Esophagus muscularis mucosa (tissue), 4 donors: Measurements from ENCODE around the gene TNS1. TPM values are rescaled to one million over a fixed set of nuclear protein-coding genes. Genes with fewer than 3 reads are reported as not detected.

Experiments
- DNase-seq: peaks from one replicate; pipeline ENCODE4 v3.0.0-alpha.2; 2017; ENCODE audit errors: extremely low spot score
- H3K27ac ChIP-seq, 4 donors: fragments of 200-600 bp; sonication (generic); replicated peaks in 1 of 4; 1 replicate in 3 of 4; 2 replicates in 1 of 4; pipeline ENCODE4 v1.5.1; 2016 to 2019; ENCODE audit warnings: mild to moderate bottlenecking in 1 of 4
- H3K27me3 ChIP-seq, 4 donors: fragments of 200-600 bp; sonication (generic); one replicate each; pipeline versions ENCODE4 v1.5.1 to v1.6.0; 2016 to 2019
- H3K36me3 ChIP-seq, 4 donors: fragments of 200-600 bp; sonication (generic); one replicate each; pipeline ENCODE4 v1.5.1; 2016 to 2019
- H3K4me1 ChIP-seq, 4 donors: fragments of 200-600 bp; sonication (generic); one replicate each; pipeline ENCODE4 v1.5.1; 2016 to 2019
- H3K4me3 ChIP-seq, 4 donors: fragments of 200-600 bp; sonication (generic); 1 replicate in 2 of 4; 2 replicates in 2 of 4; pipeline ENCODE4 v1.5.1; 2016 to 2019; ENCODE audit warnings: mild to moderate bottlenecking in 4 of 4, moderate library complexity in 1 of 4
- H3K9me3 ChIP-seq, 4 donors: fragments of 200-600 bp; sonication (generic); 1 replicate in 3 of 4; 2 replicates in 1 of 4; pipeline ENCODE4 v1.5.1; 2016 to 2019
- CTCF ChIP-seq, 3 experiments: fragments of 200-600 bp in 2 of 3; fragments of 450-650 bp in 1 of 3; sonication (generic) in 2 of 3; IDR thresholded peaks; one replicate each; pipeline ENCODE4 v1.5.1; 2017 to 2019; ENCODE audit warnings: antibody characterized with exemption in 3 of 3, mild to moderate bottlenecking in 2 of 3, moderate library complexity in 1 of 3
- EP300 ChIP-seq: sonication (generic); formaldehyde crosslinking; IDR thresholded peaks from one replicate; pipeline ENCODE4 v1.6.1; 2017; ENCODE audit warnings: antibody characterized with exemption
- POLR2A ChIP-seq: fragments of 450-650 bp; IDR thresholded peaks from one replicate; pipeline ENCODE4 v1.6.1; 2017; ENCODE audit warnings: antibody characterized with exemption, moderate library complexity, mild to moderate bottlenecking, low read depth
- POLR2AphosphoS5 ChIP-seq, 2 donors: sonication (generic); formaldehyde crosslinking; IDR thresholded peaks; one replicate each; pipeline ENCODE4 v1.6.1; 2017; ENCODE audit warnings: antibody characterized with exemption in 2 of 2
- WGBS: methylation state at CpG from one replicate; pipeline ENCODE4 v1.1.5; 2018; 5-methylcytosine and 5-hydroxymethylcytosine counted together
- intact Hi-C: fragments of 100-400 bp; cut with DNase I; formaldehyde crosslinking; loops from one replicate; pipeline ENCODE4 v1.15.1; 2023
- total RNA-seq, 4 donors: library from RNA; depleted of rRNA; stranded (reverse); fragments of >200 nt; gene quantifications; one replicate each; pipeline versions ENCODE4 v1.1.0 to v1.2.1, GENCODE V29; 2016

TNS1 gene
- total RNA-seq, 4 donors from 2014 or later = 1,001 to 2,170 (median 1,411) TPM

DNA sequence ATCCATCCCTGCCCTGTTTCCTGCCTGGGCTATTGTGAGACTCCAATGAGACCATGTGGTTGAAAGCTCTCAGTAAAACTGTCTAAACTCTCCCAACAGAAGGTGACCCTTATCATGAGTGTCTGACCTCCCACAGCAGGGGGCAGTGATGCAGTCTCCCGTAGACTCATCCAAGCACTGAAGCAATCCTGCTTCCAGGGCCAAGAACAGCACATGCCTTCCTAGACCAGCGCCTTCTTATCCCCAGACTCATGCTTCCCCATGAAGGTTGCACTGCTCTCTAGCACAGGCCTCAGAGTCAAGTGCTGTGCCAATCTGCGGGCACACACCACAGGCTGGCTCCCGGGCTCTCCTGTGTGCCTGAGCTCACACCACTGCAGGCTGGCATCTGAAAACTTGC, 112.3 kb downstream of the TNS1 start:
- H3K4me3 ChIP-seq = no peak overlapping the region
- intact Hi-C loops = no loop called here
- peak in 2 of 3 experiments; percentile 30 to 38 for TF ChIP-seq CTCF (IDR thresholded peaks at IDR 0.05)
- TF ChIP-seq POLR2AphosphoS5 (IDR thresholded peaks at IDR 0.05) = peak; percentile 47 to 70
- no peak for TF ChIP-seq EP300
- no peak for TF ChIP-seq POLR2A
- 14% methylated on average over 1 of the region's 4 CpGs for WGBS
- H3K27me3 ChIP-seq = no peaks in the 10 kb centered on the region
- DNase-seq = no peak
- peak overlapping the region; percentile 89 to 98 (median 97) for H3K27ac ChIP-seq
- peaks cover 81 to 99% (median 95%) of the 10 kb centered on the region in 4 donors for H3K4me1 ChIP-seq
- no peaks in the 10 kb centered on the region for H3K9me3 ChIP-seq
- H3K36me3 ChIP-seq = peaks cover 91 to 100% (median 99%) of the 10 kb centered on the region in 4 donors

GRCh38 chr2:217889656-217890055, 113.1 kb downstream of the TNS1 start:
- Histone ChIP-seq H3K9me3 (no peaks in the 10 kb centered on the region), H3K27ac (peak overlapping the region; percentile 89 to 98 (median 97)), H3K27me3 (no peaks in the 10 kb centered on the region), H3K36me3 (peaks cover 91 to 100% (median 99%) of the 10 kb centered on the region in 4 donors), H3K4me3 (no peak overlapping the region), H3K4me1 (peaks cover 79 to 100% (median 92%) of the 10 kb centered on the region in 4 donors)
- TF ChIP-seq CTCF (IDR thresholded peaks at IDR 0.05) (no peak), EP300 (no peak), POLR2A (no peak), POLR2AphosphoS5 (IDR thresholded peaks at IDR 0.05) (no peak)
- intact Hi-C loops = loop anchor here (5.0 kb wide), 3 partner anchors 98 to 148 kb away; no protein-coding TSS in a partner anchor
- no peak for DNase-seq
- WGBS = 65% methylated on average over 5 of the region's 5 CpGs

DNA sequence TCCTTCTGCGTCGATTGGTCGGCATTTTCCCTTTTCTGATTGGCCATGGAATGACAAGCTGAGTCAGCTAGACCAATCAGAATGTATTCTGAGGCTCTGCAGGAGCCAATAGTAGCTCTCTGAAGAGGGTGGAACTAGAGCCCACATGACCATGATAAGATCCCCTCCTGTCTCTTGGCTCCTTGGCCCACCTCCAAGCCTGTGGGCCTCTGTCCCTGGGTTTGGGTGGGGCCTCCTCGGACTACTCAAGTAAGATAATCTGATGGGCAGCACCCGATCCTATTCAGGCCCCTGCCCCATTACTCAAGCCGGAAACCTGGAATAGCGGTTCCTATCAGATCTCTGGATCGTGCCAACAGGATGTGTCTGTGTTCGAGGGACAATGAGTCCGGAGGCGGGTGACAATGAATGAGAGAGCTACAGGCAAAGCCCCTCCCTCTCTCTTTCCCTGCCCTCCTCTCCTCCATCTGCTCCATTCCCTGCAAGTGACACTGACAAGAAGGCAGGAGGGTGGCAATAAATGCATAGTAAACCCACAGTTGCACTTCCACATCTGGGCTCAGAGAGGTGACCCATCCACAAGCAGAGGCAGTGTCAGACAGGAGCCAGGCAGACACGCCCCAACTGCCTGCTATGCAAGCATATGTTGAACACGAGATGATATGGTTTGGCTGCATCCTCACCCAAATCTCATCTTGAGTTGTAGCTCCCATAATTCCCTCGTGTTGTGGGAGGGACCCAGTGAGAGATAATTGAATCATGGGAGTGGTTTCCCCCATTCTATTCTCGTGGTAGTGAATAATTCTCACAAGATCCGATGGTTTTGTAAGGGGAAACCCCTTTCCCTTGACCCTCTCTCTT, 114.7 kb downstream of the TNS1 start:
- Histone ChIP-seq H3K9me3 (no peaks in the 10 kb centered on the region), H3K27me3 (no peaks in the 10 kb centered on the region), H3K27ac (peak overlapping the region; percentile 89 to 98 (median 97)), H3K36me3 (peaks cover 91 to 100% (median 99%) of the 10 kb centered on the region in 4 donors), H3K4me3 (no peak overlapping the region), H3K4me1 (peaks cover 65 to 96% (median 84%) of the 10 kb centered on the region in 4 donors)
- TF ChIP-seq EP300 (no peak), POLR2A (no peak), POLR2AphosphoS5 (IDR thresholded peaks at IDR 0.05) (peak; percentile 36 to 39), CTCF (IDR thresholded peaks at IDR 0.05) (no peak)
- intact Hi-C loops = loop anchor here (5.0 kb wide), 3 partner anchors 99 to 149 kb away; no protein-coding TSS in a partner anchor
- 43% methylated on average over 13 of the region's 16 CpGs for WGBS
- no peak for DNase-seq

DNA sequence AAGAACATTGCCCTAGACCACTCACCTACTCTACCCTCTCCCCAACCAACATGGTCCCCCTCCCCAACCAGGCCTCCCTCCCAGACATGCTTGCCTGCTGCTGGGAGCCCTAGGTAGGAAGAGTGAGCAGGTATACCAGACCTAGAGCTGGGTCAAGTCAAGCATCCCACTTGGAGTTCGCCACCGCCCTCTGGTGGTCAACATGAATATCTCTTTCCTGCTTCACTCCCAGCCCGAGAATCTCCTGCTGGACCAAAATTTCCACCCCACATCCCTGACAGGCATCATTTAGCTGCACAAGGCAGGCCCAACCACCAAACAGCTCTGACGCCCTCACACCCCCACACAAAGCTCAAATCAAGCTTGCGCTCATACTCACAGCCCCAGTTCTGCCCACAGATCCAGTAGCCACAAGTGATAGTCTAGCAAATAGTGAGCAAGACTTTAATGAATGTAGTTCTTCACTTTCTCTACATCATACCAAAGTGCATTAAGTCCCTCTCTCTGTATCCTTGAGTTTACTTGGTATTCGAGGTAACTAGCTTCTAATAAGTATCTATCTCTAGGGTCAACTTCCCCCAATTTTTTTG, 116.0 kb downstream of the TNS1 start:
- WGBS = 24% methylated on average over 6 of the region's 6 CpGs
- no peak for TF ChIP-seq EP300
- no peak for TF ChIP-seq POLR2A
- peak; percentile 31 to 62 for TF ChIP-seq POLR2AphosphoS5 (IDR thresholded peaks at IDR 0.05)
- peak; percentile 73 to 79 (median 75) for TF ChIP-seq CTCF (IDR thresholded peaks at IDR 0.05)
- H3K9me3 ChIP-seq = no peaks in the 10 kb centered on the region
- H3K27ac ChIP-seq = peak overlapping the region; percentile 89 to 98 (median 97)
- H3K27me3 ChIP-seq = no peaks in the 10 kb centered on the region
- peaks cover 84 to 100% (median 99%) of the 10 kb centered on the region in 4 donors for H3K36me3 ChIP-seq
- no peak for DNase-seq
- no peak overlapping the region for H3K4me3 ChIP-seq
- peaks cover 58 to 88% (median 83%) of the 10 kb centered on the region in 4 donors for H3K4me1 ChIP-seq
- intact Hi-C loops = loop anchor here (5.0 kb wide), 3 partner anchors 100 to 150 kb away; no protein-coding TSS in a partner anchor
